ENCODE results near the gene DOCK4.

The DOCK4 gene

DNA sequence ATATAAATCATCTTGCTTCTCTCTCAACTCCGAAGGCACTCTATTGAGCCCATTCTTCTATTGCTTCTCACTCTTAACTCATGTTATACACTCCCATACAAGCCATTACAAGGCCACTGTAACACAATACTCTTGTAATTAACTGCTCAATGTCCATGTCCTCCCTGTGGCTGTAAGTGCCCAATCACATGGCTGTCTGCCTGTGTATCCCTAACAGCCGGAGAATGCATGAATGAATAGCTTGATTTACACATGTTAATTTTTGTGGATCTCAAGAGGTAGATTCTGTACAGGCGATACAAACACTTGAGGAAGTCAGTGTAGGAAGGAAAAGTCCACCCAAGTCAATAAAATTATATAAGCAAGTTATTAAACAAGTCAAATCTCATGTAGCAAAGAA is 215.6 kb downstream of the DOCK4 start:
- no peak overlapping the region for H3K27ac ChIP-seq
- no peak overlapping the region for H3K4me2 ChIP-seq

DNA sequence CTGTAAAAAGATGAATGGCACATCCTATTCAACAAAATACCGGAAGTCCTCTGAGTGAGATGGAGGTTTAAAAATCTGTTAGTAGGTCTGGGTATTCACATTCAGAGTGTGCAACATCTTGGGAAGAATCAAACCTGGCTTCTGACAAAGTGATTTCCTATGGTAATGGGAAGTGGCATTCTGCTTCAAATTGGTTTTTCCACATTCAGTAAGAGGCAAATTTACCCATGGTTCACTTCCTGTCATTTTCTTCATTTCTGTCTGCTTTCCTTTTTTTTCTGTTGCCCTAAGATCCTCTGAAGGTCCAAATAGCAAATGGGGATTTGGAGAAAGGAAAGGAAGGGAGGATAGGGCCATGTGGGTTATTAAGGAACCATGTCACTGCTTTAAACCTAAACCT is 218.3 kb downstream of the DOCK4 start:
- no peaks in the 10 kb centered on the region for H3K36me3 ChIP-seq (ENCODE audit: insufficient read depth)
- no peaks in the 10 kb centered on the region for H3K27me3 ChIP-seq (ENCODE audit: insufficient read depth, low read depth)
- no peak overlapping the region for H3K27ac ChIP-seq
- H3K4me3 ChIP-seq (IDR thresholded peaks at IDR 0.05; ENCODE audit: insufficient read depth, low read depth, low read length) = no peak overlapping the region
- no peaks in the 10 kb centered on the region for H4K20me1 ChIP-seq (ENCODE audit: insufficient read depth)
- TF ChIP-seq CTCF (conservative IDR thresholded peaks at IDR 0.05; ENCODE audit: low read depth, low read length) = no peak
- no peaks in the 10 kb centered on the region for H3K4me1 ChIP-seq (ENCODE audit: low read depth, poor library complexity, severe bottlenecking)
- no peak overlapping the region for H3K9ac ChIP-seq
- no peak overlapping the region for H2AFZ ChIP-seq (ENCODE audit: low read depth)
- H3K4me2 ChIP-seq = no peak overlapping the region
- no peaks in the 10 kb centered on the region for H3K79me2 ChIP-seq (ENCODE audit: insufficient read depth, low read depth)

More for the DNA sequence above, 215.6 kb downstream of the DOCK4 start:
- H3K4me1 ChIP-seq (ENCODE audit: low read depth, poor library complexity, severe bottlenecking) = no peaks in the 10 kb centered on the region
- no peak for TF ChIP-seq CTCF (conservative IDR thresholded peaks at IDR 0.05; ENCODE audit: low read depth, low read length)
- H4K20me1 ChIP-seq (ENCODE audit: insufficient read depth) = no peaks in the 10 kb centered on the region
- no peak overlapping the region for H3K4me3 ChIP-seq (IDR thresholded peaks at IDR 0.05; ENCODE audit: insufficient read depth, low read depth, low read length)
- H3K9ac ChIP-seq = no peak overlapping the region
- H2AFZ ChIP-seq (ENCODE audit: low read depth) = no peak overlapping the region
- no peaks in the 10 kb centered on the region for H3K27me3 ChIP-seq (ENCODE audit: insufficient read depth, low read depth)
- no peaks in the 10 kb centered on the region for H3K79me2 ChIP-seq (ENCODE audit: insufficient read depth, low read depth)
- H3K36me3 ChIP-seq (ENCODE audit: insufficient read depth) = no peaks in the 10 kb centered on the region

DNA sequence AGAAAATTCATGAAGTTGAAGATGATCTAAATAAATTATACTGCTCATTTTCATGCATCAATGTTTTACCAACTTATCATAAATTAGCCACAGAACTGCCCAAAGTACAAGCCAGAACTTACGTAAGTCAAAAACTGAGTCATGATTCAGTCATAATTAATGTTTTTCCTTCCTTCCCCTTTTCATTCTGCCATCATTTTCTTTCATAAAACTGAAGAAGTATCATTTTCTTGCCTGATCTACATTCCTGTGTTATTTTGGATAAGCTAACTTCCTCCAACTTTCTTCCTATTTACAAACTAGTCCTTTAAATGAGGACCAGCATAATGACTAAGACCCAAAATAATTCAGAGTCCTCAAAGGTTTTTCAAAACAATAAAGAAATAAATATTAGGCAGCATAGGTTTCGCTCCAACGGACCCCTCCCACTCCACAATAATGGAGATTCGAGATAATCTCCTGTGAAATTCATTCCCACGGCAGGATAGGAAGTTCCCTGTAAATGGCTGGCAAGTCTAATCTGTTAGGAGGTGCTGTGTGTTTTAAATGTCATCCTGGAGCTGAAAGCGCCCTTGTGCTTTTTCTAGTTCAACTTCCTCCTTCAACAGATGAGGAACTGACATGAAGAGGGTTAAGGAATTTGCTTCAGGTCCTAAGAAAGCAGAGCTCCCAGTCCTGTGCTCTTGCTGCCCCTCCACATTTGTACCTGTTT is 218.9 kb downstream of the DOCK4 start:
- TF ChIP-seq CTCF (conservative IDR thresholded peaks at IDR 0.05; ENCODE audit: low read depth, low read length) = no peak
- Histone ChIP-seq H3K9ac (no peak overlapping the region), H2AFZ (ENCODE audit: low read depth) (no peak overlapping the region), H4K20me1 (ENCODE audit: insufficient read depth) (no peaks in the 10 kb centered on the region), H3K4me2 (no peak overlapping the region), H3K27me3 (ENCODE audit: insufficient read depth, low read depth) (no peaks in the 10 kb centered on the region), H3K4me3 (IDR thresholded peaks at IDR 0.05; ENCODE audit: insufficient read depth, low read depth, low read length) (no peak overlapping the region), H3K79me2 (ENCODE audit: insufficient read depth, low read depth) (no peaks in the 10 kb centered on the region), H3K4me1 (ENCODE audit: low read depth, poor library complexity, severe bottlenecking) (no peaks in the 10 kb centered on the region), H3K36me3 (ENCODE audit: insufficient read depth) (no peaks in the 10 kb centered on the region), H3K27ac (no peak overlapping the region)

- H3K9ac ChIP-seq = no peak overlapping the region
- H3K4me1 ChIP-seq (ENCODE audit: low read depth, poor library complexity, severe bottlenecking) = peaks cover 5% of the 10 kb centered on the region
- H3K4me2 ChIP-seq = no peak overlapping the region
- TF ChIP-seq CTCF (conservative IDR thresholded peaks at IDR 0.05; ENCODE audit: low read depth, low read length) = no peak
- H4K20me1 ChIP-seq (ENCODE audit: insufficient read depth) = no peaks in the 10 kb centered on the region
- no peak overlapping the region for H2AFZ ChIP-seq (ENCODE audit: low read depth)
- no peaks in the 10 kb centered on the region for H3K79me2 ChIP-seq (ENCODE audit: insufficient read depth, low read depth)
- H3K27me3 ChIP-seq (ENCODE audit: insufficient read depth, low read depth) = no peaks in the 10 kb centered on the region
- H3K36me3 ChIP-seq (ENCODE audit: insufficient read depth) = no peaks in the 10 kb centered on the region
- H3K27ac ChIP-seq = no peak overlapping the region
- H3K4me3 ChIP-seq (IDR thresholded peaks at IDR 0.05; ENCODE audit: insufficient read depth, low read depth, low read length) = no peak overlapping the region
Observed at GRCh38 chr7:111986601-111987000, 219.6 kb downstream of the DOCK4 start.

All from KMS-11 (cell line).